SH-SY5Y (cell line): Measurements from ENCODE around the gene ERCC8.

Experiments
- GATA2 ChIP-seq: IDR thresholded peaks from 2 replicates; pipeline ENCODE4 v1.6.1; 2011; ENCODE audit warnings: mild to moderate bottlenecking, low read depth, low read length
- GATA3 ChIP-seq: IDR thresholded peaks from 2 replicates; pipeline ENCODE4 v1.6.1; 2011; ENCODE audit warnings: low read depth, mild to moderate bottlenecking, low read length, moderate library complexity

GRCh38 chr5:60852940-60853339 lies 91.9 kb downstream of the ERCC8 start:
- TF ChIP-seq GATA3: no peak
- TF ChIP-seq GATA2: no peak
